HT1080 (cell line): Measurements from ENCODE around the gene SULT1A1. TPM values are rescaled to one million over a fixed set of nuclear protein-coding genes. Genes with fewer than 3 reads are reported as not detected.
"Not testable (repeated sequence)": the region's sequence is repeated elsewhere in the genome, so short reads cannot be mapped to it uniquely, and the experiment has no call there.

Experiments
- DNase-seq: peaks from one replicate; pipeline ENCODE4 v3.0.0-alpha.2; 2015; ENCODE audit warnings: low read depth
- total RNA-seq: library from RNA; depleted of rRNA; stranded (reverse); fragments of >200 nt; shearing (Covaris generic); gene quantifications from 2 replicates; pipeline ENCODE4 v1.2.3, GENCODE V29; 2014

The SULT1A1 gene
- total RNA-seq, 1 experiment from 2014 or later, result 1.1 TPM

DNA sequence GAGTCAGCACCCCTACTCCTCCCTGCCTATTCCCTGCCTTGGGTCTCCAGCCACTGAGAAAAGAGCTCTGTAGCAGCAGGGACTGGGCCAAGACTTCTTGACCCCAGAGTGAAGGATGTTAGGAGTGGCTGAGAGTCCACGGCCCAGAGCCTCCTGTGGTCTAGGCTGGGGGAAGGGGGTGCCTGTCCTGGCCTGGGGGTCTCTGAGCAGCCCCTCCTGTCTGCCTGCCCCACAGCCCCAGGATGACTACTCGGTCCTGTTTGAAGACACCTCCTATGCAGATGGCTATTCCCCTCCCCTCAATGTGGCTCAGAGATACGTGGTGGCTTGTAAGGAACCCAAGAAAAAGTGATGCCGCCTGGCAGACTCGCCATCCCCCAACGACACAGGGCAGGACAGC lies 18.5 kb downstream of the SULT1A1 start:
- no peak for DNase-seq

DNA sequence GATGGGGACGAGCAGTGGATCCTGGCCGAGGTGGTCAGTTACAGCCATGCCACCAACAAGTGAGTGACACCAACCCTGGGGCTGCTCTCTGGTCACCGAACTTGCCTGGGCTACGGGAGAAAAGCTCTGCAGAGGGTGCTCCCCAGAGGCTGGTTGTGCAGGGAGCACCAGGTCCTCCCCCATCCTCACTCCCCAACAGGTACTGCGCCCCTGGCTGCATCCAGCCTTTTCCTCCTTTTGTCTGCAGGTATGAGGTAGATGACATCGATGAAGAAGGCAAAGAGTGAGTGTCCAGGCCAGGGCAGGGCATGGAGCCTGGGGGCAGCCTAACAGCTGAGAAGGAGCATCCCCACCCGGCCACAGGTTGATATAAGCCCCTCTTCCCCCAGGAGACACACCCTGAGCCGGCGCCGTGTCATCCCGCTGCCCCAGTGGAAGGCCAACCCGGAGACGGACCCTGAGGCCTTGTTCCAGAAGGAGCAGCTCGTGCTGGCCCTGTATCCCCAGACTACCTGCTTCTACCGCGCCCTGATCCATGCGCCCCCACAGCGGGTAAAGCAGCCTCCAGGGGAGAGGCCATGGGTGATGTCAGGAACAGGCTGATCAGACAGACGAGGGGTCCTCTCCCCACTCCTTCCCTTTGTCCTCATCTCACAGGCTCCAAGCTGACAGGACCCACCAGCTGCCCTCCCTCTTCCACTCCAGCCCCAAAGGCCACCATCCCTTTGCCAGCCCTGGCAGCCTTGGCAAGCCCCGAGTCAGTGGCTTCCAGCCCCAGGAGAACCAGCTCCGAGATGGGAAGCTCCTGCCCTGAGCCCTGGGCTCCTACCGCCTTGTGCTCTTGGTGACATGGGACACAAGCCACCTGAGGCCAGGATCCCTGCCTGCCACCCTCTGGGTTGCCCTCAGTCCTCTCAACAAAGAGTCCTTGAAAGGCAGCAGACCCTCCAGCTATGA lies 19.2 kb downstream of the SULT1A1 start:
- DNase-seq, result no peak

- no peak for DNase-seq
Observed at GRCh38 chr16:28589930-28590329, 19.9 kb downstream of the SULT1A1 start.

DNA sequence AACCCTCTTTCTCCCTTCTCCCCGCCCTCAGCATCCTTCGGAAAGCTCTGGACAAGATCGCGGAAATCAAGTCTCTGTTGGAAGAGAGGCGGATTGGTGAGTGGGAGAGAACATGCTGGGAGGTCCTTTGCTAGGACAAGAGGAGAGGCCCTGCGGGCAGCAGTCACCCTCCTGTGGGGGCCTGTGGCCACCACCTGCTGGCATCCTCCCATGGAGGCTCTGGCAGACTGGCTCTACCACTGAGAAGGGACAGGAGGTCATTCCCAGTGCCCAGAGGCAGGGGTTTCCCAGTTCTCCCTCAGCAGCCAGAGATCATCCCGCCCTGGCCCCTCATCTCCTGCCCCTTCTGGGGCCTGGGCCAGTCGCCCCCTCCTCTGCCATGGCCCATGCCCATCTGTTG lies 20.8 kb downstream of the SULT1A1 start:
- no peak for DNase-seq

DNA sequence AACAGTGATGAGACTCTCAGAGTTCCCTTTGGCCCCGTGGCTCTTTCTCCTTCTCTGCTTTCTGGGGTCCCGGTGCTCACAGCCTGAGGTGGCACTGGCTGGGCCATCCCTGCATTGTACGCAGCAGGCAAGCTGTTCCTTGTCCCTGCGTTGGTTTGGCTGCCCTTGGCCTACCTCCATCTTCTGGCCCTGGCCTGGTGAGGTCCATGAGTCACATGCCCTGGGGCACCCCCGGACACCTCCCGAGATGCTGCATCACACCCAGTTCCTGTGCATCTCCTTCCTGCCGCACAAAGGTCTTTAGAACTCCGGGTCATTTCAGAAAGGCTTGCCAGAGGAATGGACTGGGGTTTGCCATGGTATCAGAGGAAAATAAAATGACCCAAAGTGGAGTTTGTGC lies 22.5 kb downstream of the SULT1A1 start:
- DNase-seq, result peak; percentile 15

- no peak for DNase-seq
Observed at GRCh38 chr16:28586466-28586865, 23.4 kb downstream of the SULT1A1 start.

- DNase-seq, result no peak
Observed at GRCh38 chr16:28585674-28586073, 24.2 kb downstream of the SULT1A1 start.

DNA sequence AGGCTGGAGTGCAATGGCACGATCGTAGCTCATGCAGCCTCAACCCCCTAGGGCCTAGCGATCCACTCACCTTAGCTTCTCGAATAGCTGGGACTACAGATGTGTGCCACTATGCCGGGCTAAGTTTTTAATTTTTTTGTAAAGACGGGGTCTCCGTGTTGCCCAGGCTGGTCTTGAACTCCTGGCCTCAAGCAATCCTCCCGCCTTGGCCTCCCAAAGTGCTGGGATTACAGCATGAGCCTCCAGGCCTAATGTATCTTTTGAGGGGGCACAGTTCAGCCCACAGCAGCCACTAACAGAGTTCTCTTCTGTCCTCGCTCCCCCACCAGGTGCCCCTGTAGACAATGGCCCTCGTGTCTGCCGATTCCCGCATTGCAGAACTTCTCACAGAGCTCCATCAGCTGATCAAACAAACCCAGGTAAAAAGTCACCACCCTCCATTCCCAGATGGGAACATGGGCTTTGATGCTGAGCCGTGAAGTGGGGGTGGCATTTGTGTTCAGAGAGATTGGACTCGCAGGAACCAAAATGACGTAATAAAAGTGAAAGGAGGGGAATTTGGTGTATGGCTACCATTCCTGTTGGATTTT lies 29.0 kb downstream of the SULT1A1 start:
- DNase-seq, result no peak

- no peak for DNase-seq
Observed at GRCh38 chr16:28575446-28576109, 34.3 kb downstream of the SULT1A1 start.

DNA sequence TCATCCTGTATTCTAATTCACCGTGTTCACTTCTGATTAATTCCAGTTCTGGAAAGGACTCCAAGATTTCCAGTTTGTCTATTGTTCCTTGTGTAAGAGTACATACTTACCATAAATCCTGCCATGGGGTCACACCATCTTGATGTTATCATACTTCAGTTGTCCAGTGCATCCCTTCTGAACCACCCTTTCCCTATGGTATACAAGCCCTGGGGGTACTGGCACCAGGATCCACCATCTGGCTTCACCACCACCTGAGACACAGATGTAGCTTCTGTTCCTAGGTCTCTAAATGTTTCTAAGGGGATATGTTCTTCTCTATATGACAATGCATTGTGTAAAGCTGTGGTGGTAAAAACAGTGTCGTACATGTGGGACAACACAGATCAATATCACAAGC lies 34.9 kb downstream of the SULT1A1 start:
- DNase-seq, result no peak

DNA sequence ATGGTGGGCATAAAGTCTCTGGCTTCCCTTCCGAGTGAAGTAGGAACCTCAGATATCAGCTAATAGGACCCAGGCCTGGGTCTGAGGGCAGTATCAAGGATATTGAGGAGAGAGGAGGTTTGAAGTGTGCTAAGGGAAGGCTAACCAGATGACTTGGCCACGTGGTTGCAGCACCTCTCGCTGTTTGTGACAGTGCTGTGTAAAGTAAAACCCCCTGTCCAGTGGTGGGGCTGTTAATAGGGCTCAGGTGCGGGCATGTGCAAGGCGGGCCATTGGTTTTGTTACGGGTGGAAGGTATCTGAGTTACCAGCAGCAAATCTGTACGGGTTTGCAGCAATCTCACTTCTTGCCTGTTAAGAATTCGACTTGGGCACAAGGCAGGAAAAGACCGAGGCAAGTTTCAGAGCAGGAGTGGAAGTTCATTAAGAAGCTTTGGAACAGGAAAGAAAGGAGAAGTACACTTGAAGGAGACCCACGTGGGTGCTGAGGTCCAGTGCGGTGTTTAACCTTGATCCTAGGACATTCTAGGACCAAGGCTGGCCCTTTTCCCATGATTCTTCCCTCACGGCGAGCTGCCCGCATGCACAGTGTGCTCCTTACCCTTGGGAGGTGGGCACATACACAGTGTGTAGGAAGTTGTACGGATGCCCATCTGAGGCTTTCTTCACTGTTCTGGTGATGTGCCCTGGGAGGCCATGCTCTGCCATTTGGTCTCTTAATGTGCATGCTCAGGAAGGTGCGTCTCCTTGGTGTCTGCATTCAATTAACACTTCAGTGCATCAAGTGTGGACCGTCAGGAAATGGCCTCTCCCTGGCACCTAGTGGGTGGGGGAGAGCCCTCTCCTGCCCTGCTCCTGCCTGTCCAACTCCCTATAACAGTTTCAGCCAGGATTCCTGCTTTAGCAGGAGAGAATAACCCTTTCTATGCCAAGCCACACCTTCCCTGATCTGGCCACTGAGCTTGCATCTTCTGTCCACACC lies 35.8 kb downstream of the SULT1A1 start:
- DNase-seq, result no peak

- DNase-seq, result no peak
Observed at GRCh38 chr16:28572696-28573510, 36.9 kb downstream of the SULT1A1 start.

DNA sequence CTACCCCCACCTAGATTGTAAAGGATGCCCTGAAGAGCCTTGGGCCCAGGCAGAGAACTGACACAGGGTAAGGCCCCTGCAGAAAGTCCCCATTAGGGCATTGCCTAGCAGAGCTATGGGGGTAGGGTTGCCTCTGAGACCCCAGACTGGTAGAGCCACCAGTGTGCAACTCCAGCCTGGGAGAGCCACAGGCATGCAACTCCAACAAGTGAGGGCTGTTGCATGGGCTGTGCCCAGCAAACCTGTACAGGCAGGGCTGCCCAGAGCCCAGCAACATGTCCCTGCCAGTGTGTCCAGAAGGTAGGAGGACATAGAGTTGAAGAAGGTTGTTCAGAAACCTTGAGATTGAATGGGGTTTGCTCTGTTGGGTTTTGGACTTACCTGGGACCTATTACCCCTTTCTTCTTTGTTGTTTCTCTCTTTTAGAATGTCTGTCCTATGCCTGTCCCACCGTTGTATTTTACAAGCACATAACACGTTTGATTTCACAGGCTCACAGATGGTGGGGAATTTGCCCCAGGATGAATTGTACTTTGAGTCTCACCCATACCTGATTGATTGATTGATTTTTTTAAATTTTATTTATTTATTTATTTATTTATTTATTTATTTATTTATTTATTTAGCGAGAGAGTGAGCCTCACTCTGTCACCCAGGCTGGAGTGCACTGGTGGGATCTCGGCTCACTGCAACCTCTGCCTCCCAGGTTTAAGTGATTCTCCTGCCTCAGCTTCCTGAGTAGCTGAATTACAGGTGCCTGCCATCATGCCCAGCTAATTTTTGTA lies 39.7 kb downstream of the SULT1A1 start:
- DNase-seq, result no peak

DNA sequence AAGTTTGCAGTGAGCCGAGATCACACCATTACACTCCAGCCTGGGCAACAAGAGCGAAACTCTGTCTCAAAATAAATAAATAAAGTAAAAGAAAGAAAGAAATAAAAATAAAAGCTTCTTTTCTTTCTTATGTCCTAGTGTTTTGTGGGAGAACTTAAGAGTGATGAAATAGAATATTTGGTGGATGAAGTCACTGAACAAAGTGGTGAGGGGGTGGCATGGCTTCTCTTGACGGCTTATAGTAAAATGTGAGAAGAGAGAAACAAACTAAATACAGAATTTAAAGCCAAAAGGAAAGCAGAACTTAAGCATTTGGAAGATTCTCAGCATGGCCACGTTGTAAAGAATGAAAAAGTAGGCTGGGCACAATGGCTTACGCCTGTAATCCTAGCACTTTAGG lies 40.8 kb downstream of the SULT1A1 start:
- DNase-seq, result no peak

GRCh38 chr16:28567292-28567691 lies 42.6 kb downstream of the SULT1A1 start:
- no peak for DNase-seq

GRCh38 chr16:28566233-28566925 lies 43.5 kb downstream of the SULT1A1 start:
- DNase-seq, result not testable (repeated sequence)

GRCh38 chr16:28563218-28563617 lies 46.6 kb downstream of the SULT1A1 start:
- no peak for DNase-seq

- no peak for DNase-seq
Observed at GRCh38 chr16:28562199-28562598, 47.6 kb downstream of the SULT1A1 start.
